ENCODE measurements around the gene IKZF1. TPM values are rescaled to one million over a fixed set of nuclear protein-coding genes. Genes with fewer than 3 reads are reported as not detected.

Gene IKZF1
- total RNA-seq, 2 experiments from 2014 or later, result 213 to 226 TPM

- no peaks in the 10 kb centered on the region for H3K9me3 Mint-ChIP-seq
- peak overlapping the region; percentile 56 for H3K4me3 Mint-ChIP-seq
- intact Hi-C loops (cut with micrococcal nuclease), result no loop called here
- DNase-seq, result no peak
- H3K4me1 Mint-ChIP-seq (ENCODE audit: low read depth), result peaks cover 97% of the 10 kb centered on the region
- H3K27me3 Mint-ChIP-seq (ENCODE audit: low read depth), result no peaks in the 10 kb centered on the region
- peaks cover 86% of the 10 kb centered on the region for H3K36me3 Mint-ChIP-seq (ENCODE audit: low read depth)
- peak overlapping the region; percentile 100 for H3K27ac Mint-ChIP-seq
- CTCF ChIA-PET, result interaction anchor here (1.0 to 18.5 kb wide), 9 partner anchors 8 to 216 kb away, joined by 3 to 264 read pairs (median 3); no protein-coding TSS in a partner anchor
These were observed 54.9 kb downstream of the IKZF1 start for GRCh38 chr7:50359258-50359994.

GRCh38 chr7:50359995-50360925 is 55.7 kb downstream of the IKZF1 start:
- Mint-ChIP-seq H3K36me3 (ENCODE audit: low read depth) (peaks cover 85% of the 10 kb centered on the region), H3K4me1 (ENCODE audit: low read depth) (peaks cover 97% of the 10 kb centered on the region), H3K9me3 (no peaks in the 10 kb centered on the region), H3K27me3 (ENCODE audit: low read depth) (no peaks in the 10 kb centered on the region), H3K4me3 (peak overlapping the region; percentile 56), H3K27ac (peak overlapping the region; percentile 100)
- CTCF ChIA-PET, result interaction anchor here (0.6 to 18.5 kb wide), 11 partner anchors 7 to 155 kb away, joined by 3 to 264 read pairs (median 3); no protein-coding TSS in a partner anchor
- intact Hi-C loops (cut with micrococcal nuclease), result loop anchor here (1.0 kb wide), 1 partner anchor 8 kb away; no protein-coding TSS in a partner anchor
- DNase-seq, result peak; percentile 91

- Mint-ChIP-seq H3K27me3 (ENCODE audit: low read depth) (no peaks in the 10 kb centered on the region), H3K9me3 (no peaks in the 10 kb centered on the region), H3K27ac (peak overlapping the region; percentile 100), H3K4me1 (ENCODE audit: low read depth) (peaks cover 97% of the 10 kb centered on the region), H3K36me3 (ENCODE audit: low read depth) (peaks cover 78% of the 10 kb centered on the region), H3K4me3 (no peak overlapping the region)
- no peak for DNase-seq
- intact Hi-C loops (cut with micrococcal nuclease), result no loop called here
- CTCF ChIA-PET, result interaction anchor here (0.6 to 18.5 kb wide), 7 partner anchors 9 to 157 kb away, joined by 3 to 264 read pairs (median 5); no protein-coding TSS in a partner anchor
These were observed 57.6 kb downstream of the IKZF1 start for GRCh38 chr7:50362142-50362541.

GRCh38 chr7:50362712-50363282 is 58.3 kb downstream of the IKZF1 start:
- Mint-ChIP-seq H3K27ac (peak overlapping the region; percentile 100), H3K4me3 (peak overlapping the region; percentile 27), H3K4me1 (ENCODE audit: low read depth) (peaks cover 96% of the 10 kb centered on the region), H3K27me3 (ENCODE audit: low read depth) (no peaks in the 10 kb centered on the region), H3K36me3 (ENCODE audit: low read depth) (peaks cover 75% of the 10 kb centered on the region), H3K9me3 (no peaks in the 10 kb centered on the region)
- DNase-seq, result peak; percentile 75
- CTCF ChIA-PET, result interaction anchor here (0.8 to 18.5 kb wide), 5 partner anchors 18 to 158 kb away, joined by 3 to 264 read pairs (median 26); no protein-coding TSS in a partner anchor
- intact Hi-C loops (cut with micrococcal nuclease), result no loop called here

- H3K27ac Mint-ChIP-seq, result peak overlapping the region; percentile 100
- no peaks in the 10 kb centered on the region for H3K27me3 Mint-ChIP-seq (ENCODE audit: low read depth)
- intact Hi-C loops (cut with micrococcal nuclease), result no loop called here
- H3K36me3 Mint-ChIP-seq (ENCODE audit: low read depth), result peaks cover 75% of the 10 kb centered on the region
- peaks cover 96% of the 10 kb centered on the region for H3K4me1 Mint-ChIP-seq (ENCODE audit: low read depth)
- H3K9me3 Mint-ChIP-seq, result no peaks in the 10 kb centered on the region
- CTCF ChIA-PET, result interaction anchor here (1.1 to 18.5 kb wide), 5 partner anchors 8 to 158 kb away, joined by 3 to 264 read pairs (median 26); no protein-coding TSS in a partner anchor
- peak; percentile 62 for DNase-seq
- H3K4me3 Mint-ChIP-seq, result peak overlapping the region; percentile 27
These were observed 59.0 kb downstream of the IKZF1 start for GRCh38 chr7:50363327-50364060.

- H3K4me3 Mint-ChIP-seq, result no peak overlapping the region
- no peaks in the 10 kb centered on the region for H3K27me3 Mint-ChIP-seq (ENCODE audit: low read depth)
- CTCF ChIA-PET, result interaction anchor here (0.7 to 18.5 kb wide), 7 partner anchors 9 to 159 kb away, joined by 3 to 264 read pairs (median 4); no protein-coding TSS in a partner anchor
- intact Hi-C loops (cut with micrococcal nuclease), result no loop called here
- H3K27ac Mint-ChIP-seq, result peak overlapping the region; percentile 100
- peaks cover 78% of the 10 kb centered on the region for H3K36me3 Mint-ChIP-seq (ENCODE audit: low read depth)
- peaks cover 97% of the 10 kb centered on the region for H3K4me1 Mint-ChIP-seq (ENCODE audit: low read depth)
- DNase-seq, result no peak
- H3K9me3 Mint-ChIP-seq, result no peaks in the 10 kb centered on the region
These were observed 60.1 kb downstream of the IKZF1 start for GRCh38 chr7:50364645-50365044.

GRCh38 chr7:50366311-50366710 is 61.8 kb downstream of the IKZF1 start:
- intact Hi-C loops (cut with micrococcal nuclease), result no loop called here
- DNase-seq, result no peak
- Mint-ChIP-seq H3K9me3 (no peaks in the 10 kb centered on the region), H3K27ac (peak overlapping the region; percentile 92), H3K4me3 (no peak overlapping the region), H3K27me3 (ENCODE audit: low read depth) (no peaks in the 10 kb centered on the region), H3K36me3 (ENCODE audit: low read depth) (peaks cover 73% of the 10 kb centered on the region), H3K4me1 (ENCODE audit: low read depth) (peaks cover 95% of the 10 kb centered on the region)
- CTCF ChIA-PET, result interaction anchor here (1.2 to 18.5 kb wide), 10 partner anchors 7 to 221 kb away, joined by 6 to 264 read pairs (median 16); no protein-coding TSS in a partner anchor

- DNase-seq, result peak; percentile 70
- intact Hi-C loops (cut with micrococcal nuclease), result loop anchor here (1.0 kb wide), 8 partner anchors 9 to 219 kb away; no protein-coding TSS in a partner anchor
- Mint-ChIP-seq H3K27ac (peak overlapping the region; percentile 92), H3K27me3 (ENCODE audit: low read depth) (no peaks in the 10 kb centered on the region), H3K36me3 (ENCODE audit: low read depth) (peaks cover 72% of the 10 kb centered on the region), H3K9me3 (no peaks in the 10 kb centered on the region), H3K4me3 (peak overlapping the region; percentile 36), H3K4me1 (ENCODE audit: low read depth) (peaks cover 95% of the 10 kb centered on the region)
- CTCF ChIA-PET, result interaction anchor here (0.6 to 18.5 kb wide), 18 partner anchors 8 to 222 kb away, joined by 3 to 264 read pairs (median 8); no protein-coding TSS in a partner anchor
These were observed 62.6 kb downstream of the IKZF1 start for GRCh38 chr7:50367100-50367499.

- DNase-seq, result peak; percentile 64
- intact Hi-C loops (cut with micrococcal nuclease), result loop anchor here (1.0 kb wide), 8 partner anchors 9 to 219 kb away; no protein-coding TSS in a partner anchor
These were observed 63.1 kb downstream of the IKZF1 start for GRCh38 chr7:50367570-50367969.

GRCh38 chr7:50368366-50368765 is 63.9 kb downstream of the IKZF1 start:
- H3K9me3 Mint-ChIP-seq, result no peaks in the 10 kb centered on the region
- peaks cover 95% of the 10 kb centered on the region for H3K4me1 Mint-ChIP-seq (ENCODE audit: low read depth)
- H3K27me3 Mint-ChIP-seq (ENCODE audit: low read depth), result no peaks in the 10 kb centered on the region
- intact Hi-C loops (cut with micrococcal nuclease), result no loop called here
- H3K4me3 Mint-ChIP-seq, result peak overlapping the region; percentile 20
- DNase-seq, result no peak
- peak overlapping the region; percentile 92 for H3K27ac Mint-ChIP-seq
- CTCF ChIA-PET, result interaction anchor here (0.5 to 18.5 kb wide), 37 partner anchors 9 to 226 kb away, joined by 3 to 264 read pairs (median 4); no protein-coding TSS in a partner anchor
- H3K36me3 Mint-ChIP-seq (ENCODE audit: low read depth), result peaks cover 72% of the 10 kb centered on the region

More at GRCh38 chr7:50367570-50367969, 63.1 kb downstream of the IKZF1 start:
- Mint-ChIP-seq H3K4me3 (peak overlapping the region; percentile 36), H3K36me3 (ENCODE audit: low read depth) (peaks cover 72% of the 10 kb centered on the region), H3K4me1 (ENCODE audit: low read depth) (peaks cover 95% of the 10 kb centered on the region), H3K9me3 (no peaks in the 10 kb centered on the region), H3K27ac (peak overlapping the region; percentile 92), H3K27me3 (ENCODE audit: low read depth) (no peaks in the 10 kb centered on the region)
- CTCF ChIA-PET, result interaction anchor here (0.6 to 18.5 kb wide), 20 partner anchors 8 to 222 kb away, joined by 3 to 264 read pairs (median 6); no protein-coding TSS in a partner anchor

Data from activated naive CD4-positive, alpha-beta T cell treated with anti-CD3 and anti-CD28 coated beads for 36 hours (primary cell).